ENCODE measurements around the gene CDK19. TPM values are rescaled to one million over a fixed set of nuclear protein-coding genes. Genes with fewer than 3 reads are reported as not detected.

Gene CDK19
- total RNA-seq, 4 donors from 2014 or later, result 7.8 to 15.0 (median 9.8) TPM

GRCh38 chr6:110575925-110576463, 239.3 kb downstream of the CDK19 start:
- TF ChIP-seq CTCF (IDR thresholded peaks at IDR 0.05), result no peak
- DNase-seq (ENCODE audit: low spot score) (no peak), ATAC-seq (ENCODE audit: low FRiP score) (no peak)

- DNase-seq (ENCODE audit: low spot score) (no peak), ATAC-seq (ENCODE audit: low FRiP score) (no peak)
- no peak for TF ChIP-seq CTCF (IDR thresholded peaks at IDR 0.05)
Measured at GRCh38 chr6:110574817-110575216, 240.5 kb downstream of the CDK19 start.

DNA sequence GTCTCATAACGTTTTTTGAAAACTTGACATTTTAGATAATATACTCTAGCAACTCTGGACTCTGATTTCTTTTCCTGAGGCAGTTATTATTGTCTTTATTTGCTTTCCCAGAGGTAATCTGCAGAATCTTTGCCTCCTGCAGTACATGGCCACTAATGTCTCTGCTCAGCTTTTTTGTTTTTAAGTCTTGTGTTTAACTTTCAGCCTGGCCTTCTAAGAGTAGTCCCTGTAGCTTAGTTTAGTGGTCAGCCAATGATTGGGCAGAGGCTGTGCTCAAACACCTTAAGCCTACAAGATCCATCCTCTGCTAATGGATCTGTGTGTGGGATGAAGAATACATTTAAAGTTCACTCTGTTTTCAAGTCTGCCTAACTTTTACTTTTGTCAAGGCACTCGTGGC, 241.7 kb downstream of the CDK19 start:
- DNase-seq (ENCODE audit: low spot score), result no peak
- no peak for TF ChIP-seq CTCF (IDR thresholded peaks at IDR 0.05)
- ATAC-seq (ENCODE audit: low FRiP score), result no peak

- TF ChIP-seq CTCF (IDR thresholded peaks at IDR 0.05), result no peak
- DNase-seq (ENCODE audit: low spot score) (no peak), ATAC-seq (ENCODE audit: low FRiP score) (no peak)
Measured at GRCh38 chr6:110573136-110573535, 242.1 kb downstream of the CDK19 start.

DNA sequence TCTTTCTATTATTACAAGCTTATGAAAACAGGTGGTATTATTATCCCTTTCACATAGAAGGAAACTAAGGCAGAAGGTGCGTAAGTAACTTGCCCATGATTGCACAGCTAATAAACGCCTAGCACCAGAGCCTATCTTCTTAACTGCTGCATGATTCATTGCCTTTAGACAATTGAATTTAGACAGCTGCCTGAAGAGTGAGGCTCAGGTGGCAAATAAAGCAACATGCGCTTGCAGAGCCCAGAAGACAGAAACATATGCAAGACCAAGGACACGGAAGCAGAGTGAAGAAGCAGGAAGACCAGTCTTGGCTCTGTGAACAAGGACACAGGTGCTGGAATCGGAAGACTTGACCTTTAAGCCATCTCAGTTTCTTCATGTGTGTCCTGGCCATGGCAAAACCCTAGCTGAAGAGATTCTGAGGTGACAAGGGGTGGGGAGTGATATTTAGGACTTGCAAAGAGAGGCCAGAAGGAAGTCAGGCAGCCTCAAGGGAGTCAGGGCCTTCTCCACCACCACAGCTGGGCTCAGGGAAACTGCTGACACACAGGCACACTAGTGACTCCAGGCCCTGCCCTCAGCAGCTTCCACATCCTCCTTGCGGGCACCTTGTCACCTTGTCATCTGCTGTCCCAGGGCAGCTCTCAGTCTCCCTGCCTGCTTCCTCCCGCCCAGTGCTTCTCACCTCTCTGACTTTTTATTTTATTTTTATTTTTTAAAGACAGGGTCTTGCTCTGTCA, 247.1 kb downstream of the CDK19 start:
- no peak for TF ChIP-seq CTCF (IDR thresholded peaks at IDR 0.05)
- ATAC-seq (ENCODE audit: low FRiP score) (no peak), DNase-seq (ENCODE audit: low spot score) (no peak)

GRCh38 chr6:110566346-110567125, 248.7 kb downstream of the CDK19 start:
- DNase-seq (ENCODE audit: low spot score) (no peak), ATAC-seq (ENCODE audit: low FRiP score) (no peak)
- no peak for TF ChIP-seq CTCF (IDR thresholded peaks at IDR 0.05)
